Hepatocyte (in vitro differentiated cells): Measurements from ENCODE around the gene GIMAP2.

Experiments
- EZH2phosphoT487 ChIP-seq: fragments of 200-600 bp; sonication (generic); IDR thresholded peaks from one replicate; pipeline ENCODE4 v1.6.1; 2018; ENCODE audit warnings: antibody characterized with exemption, mild to moderate bottlenecking, low read depth, moderate library complexity; ENCODE audit not compliant: unreplicated experiment, severe bottlenecking
- TF ChIP-seq, protein P1 (sequence below): fragments of 200-600 bp; sonication (generic); IDR thresholded peaks from 2 replicates; pipeline ENCODE4 v1.5.1; 2016; ENCODE audit warnings: antibody characterized with exemption, mild to moderate bottlenecking; ENCODE audit not compliant: poor library complexity

DNA sequence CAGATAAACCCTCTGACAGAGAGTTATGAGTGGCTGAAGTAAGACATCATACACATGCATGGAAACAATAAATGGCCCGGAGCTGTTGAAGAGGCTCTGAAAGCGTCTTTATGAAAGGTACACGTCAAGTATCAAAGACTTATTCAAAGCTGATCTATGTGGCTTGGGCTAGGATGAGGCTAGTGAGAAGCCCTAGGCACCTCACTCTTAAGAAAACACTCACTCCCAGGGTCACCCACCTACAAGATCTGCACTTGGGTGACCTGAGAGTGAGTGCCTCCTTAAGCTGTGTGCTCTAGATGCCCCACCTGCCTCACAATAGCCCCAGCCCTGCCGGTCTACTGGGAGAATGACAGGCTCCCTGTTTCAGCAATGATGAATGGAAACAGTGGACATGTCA, 29.8 kb downstream of the GIMAP2 start:
- no peak for TF ChIP-seq EZH2phosphoT487
- TF ChIP-seq, protein P1, sequence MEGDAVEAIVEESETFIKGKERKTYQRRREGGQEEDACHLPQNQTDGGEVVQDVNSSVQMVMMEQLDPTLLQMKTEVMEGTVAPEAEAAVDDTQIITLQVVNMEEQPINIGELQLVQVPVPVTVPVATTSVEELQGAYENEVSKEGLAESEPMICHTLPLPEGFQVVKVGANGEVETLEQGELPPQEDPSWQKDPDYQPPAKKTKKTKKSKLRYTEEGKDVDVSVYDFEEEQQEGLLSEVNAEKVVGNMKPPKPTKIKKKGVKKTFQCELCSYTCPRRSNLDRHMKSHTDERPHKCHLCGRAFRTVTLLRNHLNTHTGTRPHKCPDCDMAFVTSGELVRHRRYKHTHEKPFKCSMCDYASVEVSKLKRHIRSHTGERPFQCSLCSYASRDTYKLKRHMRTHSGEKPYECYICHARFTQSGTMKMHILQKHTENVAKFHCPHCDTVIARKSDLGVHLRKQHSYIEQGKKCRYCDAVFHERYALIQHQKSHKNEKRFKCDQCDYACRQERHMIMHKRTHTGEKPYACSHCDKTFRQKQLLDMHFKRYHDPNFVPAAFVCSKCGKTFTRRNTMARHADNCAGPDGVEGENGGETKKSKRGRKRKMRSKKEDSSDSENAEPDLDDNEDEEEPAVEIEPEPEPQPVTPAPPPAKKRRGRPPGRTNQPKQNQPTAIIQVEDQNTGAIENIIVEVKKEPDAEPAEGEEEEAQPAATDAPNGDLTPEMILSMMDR: no peak
